Stimulated activated CD4-positive, alpha-beta T cell treated with anti-CD3 and anti-CD28 coated beads, Interleukin-4, amount 100 ng/mL, for 24 hours (primary cell): ENCODE results near the gene FBXL17.

Source experiments
- DNase-seq: peaks from one replicate; pipeline ENCODE4 v3.0.0-alpha.2; 2020

The FBXL17 gene

GRCh38 chr5:108079753-108080152 is 302.1 kb downstream of the FBXL17 start:
- DNase-seq: no peak

GRCh38 chr5:108078882-108079281 is 303.0 kb downstream of the FBXL17 start:
- no peak for DNase-seq

DNA sequence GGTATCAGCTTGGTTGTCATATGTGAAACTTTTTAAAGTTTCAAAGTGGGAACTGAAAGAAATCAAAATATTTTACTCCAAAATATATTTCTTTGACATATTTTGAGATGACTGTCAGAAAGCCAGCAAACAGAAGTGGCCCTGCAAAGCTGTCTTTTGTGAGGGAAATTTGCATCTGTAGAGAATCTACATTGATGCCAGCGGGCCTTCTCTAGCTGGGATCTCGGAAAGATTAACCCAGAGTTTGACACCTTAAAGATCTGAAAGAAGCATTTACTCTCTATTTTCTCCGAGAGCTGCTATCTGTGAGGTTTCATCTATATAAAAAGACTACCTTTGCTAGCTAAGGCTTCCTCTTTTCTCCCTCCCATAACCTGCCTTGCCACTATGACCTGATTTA is 303.6 kb downstream of the FBXL17 start:
- no peak for DNase-seq

DNA sequence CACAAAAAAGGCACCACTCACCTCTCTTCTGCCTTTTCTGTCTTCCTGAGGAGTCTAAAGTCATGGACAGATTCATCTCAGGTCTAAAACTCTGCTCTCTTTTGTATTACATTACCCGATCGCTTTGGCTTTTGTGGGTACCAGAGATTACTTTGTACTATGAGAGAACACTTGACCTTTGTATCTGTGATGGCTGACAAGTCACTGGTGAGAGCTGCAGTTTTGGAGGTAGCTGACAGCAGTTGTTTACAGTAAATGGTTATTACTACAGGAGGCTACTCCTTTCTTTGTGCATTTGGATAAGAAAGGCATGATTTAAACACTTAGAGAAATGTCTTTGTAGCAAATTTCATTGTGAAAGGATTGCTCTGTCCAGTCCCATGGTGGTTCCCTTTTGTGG is 307.3 kb downstream of the FBXL17 start:
- DNase-seq: no peak

DNA sequence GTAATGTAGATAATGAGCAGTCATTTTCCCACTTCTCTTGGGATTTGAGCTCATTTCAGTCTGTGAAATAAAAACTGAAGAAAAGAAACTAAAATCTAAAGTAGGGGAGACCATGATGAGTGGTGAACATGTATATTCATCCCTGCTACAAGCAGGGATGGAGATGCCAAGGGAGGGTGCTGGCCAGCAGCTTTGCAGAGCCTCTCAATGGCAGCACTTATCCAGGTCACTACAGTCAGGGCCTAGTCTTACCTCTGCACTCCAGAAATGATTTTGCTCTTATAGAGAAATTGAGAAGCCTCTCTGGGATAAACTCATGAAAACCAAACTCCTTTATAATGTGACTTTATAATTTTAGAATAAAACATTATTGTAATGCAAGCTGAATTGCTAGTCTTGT is 317.6 kb downstream of the FBXL17 start:
- DNase-seq: no peak

DNA sequence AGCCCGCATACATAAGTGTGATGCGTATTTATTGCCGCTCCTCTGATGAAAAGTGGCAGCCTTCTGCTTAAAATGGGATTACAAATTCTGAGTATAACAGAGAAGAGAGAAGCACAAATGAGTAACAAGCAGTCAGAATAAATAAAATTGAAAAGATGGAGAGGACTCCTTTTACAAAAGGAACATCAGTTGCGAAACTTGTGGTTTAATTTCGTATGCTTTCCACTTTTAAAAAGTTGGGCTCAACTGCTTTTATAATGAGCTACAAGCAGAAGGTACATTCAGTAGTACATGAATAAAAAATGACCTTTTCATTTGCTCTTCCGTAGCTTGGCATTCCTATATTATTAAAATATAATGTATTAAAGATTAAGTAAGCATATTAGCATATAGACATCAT is 320.0 kb downstream of the FBXL17 start:
- no peak for DNase-seq

DNA sequence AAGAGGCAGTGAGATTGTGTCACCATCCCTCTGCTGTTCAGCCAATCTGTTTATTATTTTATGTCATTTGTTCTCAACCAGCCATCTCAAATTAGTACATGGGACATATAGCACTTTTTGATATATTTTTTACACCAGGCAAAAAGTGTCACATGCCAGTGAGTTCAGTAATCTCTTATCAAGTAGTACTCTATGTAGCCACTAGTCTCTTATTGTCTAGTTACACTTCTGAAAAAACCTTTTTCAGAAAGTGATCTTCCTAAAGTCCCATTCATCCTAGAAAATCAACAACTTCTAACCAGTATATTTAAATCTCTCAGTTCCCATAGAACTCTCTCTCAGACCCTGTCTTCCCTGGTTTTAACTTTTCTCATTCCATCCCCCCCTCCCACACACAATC is 321.6 kb downstream of the FBXL17 start:
- no peak for DNase-seq

- no peak for DNase-seq
Observed at GRCh38 chr5:108059334-108059733, 322.6 kb downstream of the FBXL17 start.

GRCh38 chr5:108054349-108054748 is 327.5 kb downstream of the FBXL17 start:
- no peak for DNase-seq

- DNase-seq: no peak
Observed at GRCh38 chr5:108046955-108047670, 334.8 kb downstream of the FBXL17 start.

DNA sequence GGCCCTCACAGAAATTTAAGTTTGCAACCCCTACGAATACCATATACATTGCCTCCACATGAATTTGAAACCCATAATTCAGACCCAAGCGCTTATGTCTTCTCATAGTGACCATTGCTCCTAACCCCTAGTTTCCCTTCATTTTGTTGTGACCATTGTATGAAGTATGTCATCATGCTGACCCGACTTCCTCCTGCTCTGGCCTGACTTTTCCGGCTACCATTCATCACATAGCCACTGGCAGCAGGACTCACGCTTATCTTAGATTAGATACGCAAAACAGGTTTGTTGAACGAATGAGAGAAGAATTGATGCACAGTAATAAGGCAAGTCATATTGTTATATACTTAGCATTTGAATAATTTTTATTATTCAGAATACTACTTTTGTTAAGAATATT is 345.4 kb downstream of the FBXL17 start:
- no peak for DNase-seq

- DNase-seq: no peak
Observed at GRCh38 chr5:108028883-108029282, 353.0 kb downstream of the FBXL17 start.

DNA sequence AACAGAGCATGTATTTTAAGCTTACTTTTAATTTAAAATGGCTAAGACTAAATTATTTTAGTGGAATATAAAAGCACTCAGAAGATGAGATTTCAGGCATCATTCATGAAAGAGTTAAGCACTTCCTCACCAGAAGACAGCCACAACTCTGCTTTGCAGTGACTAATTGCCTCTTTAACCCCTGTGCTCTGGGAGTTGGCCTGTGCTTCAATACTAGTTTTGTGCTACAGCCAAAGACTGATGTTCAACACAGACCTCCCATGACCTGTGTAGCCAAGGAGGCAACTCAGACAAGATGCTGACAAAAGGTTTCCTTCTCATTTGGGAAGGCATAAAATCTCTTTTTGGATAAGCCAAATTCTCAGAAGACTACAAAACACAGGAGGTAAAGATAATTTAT is 353.5 kb downstream of the FBXL17 start:
- no peak for DNase-seq

DNA sequence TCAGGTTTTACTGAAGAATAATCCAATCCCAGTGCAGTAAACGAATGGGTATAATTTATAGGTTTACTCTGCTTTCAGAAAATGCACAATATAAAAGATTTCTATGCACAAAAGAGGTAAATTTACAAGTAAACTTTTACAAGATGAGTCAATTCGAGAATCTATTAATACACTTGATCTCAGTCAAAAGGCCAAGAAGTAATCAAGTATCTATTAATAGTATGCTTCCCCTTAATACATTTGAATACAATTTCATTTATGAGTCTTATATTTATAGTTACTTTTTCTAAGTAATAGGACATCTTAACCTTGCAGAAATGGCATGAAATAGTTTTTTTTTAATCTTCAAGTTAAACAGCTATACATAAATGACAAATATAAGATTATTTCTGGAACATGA is 355.9 kb downstream of the FBXL17 start:
- DNase-seq: no peak

GRCh38 chr5:108024986-108025385 is 356.9 kb downstream of the FBXL17 start:
- no peak for DNase-seq

GRCh38 chr5:108016101-108016500 is 365.8 kb downstream of the FBXL17 start:
- DNase-seq: no peak

DNA sequence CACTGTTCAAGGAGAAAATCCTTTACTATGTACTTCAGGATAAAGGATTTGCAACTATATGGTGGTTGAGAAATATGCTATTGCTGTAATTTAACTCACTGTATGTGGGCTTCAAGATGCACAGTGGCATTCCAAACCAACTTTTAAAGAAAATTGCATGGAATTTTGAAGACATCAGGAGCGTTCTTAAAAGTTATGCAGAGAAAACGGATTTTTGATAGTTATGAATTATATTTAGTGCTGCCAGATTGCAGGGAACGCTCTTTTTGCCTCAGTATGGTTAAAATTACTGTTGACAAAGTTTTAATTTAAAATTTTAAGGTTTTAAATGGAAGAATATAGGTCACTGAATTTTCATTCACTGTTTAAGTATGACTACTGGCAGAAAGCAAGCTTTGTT is 375.1 kb downstream of the FBXL17 start:
- no peak for DNase-seq

DNA sequence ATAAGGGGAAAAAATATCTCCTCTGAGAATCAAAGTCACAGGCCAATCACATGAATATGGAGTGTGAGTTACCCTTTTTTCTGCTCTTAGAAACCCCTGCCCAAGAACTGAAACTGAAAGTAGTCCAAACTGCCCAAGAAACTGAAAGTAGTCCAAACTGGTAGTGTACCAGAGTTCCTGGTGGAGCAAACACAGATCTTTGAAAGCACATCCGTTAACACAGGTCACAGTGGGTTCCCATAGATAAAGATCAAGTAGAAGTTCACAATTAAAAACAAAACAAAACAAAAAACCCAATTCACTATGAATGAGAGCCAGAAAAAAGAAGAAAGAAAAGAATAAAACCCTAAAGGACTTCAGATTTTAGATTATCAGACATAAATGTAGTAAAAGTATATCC is 378.7 kb downstream of the FBXL17 start:
- DNase-seq: peak; percentile 4

DNA sequence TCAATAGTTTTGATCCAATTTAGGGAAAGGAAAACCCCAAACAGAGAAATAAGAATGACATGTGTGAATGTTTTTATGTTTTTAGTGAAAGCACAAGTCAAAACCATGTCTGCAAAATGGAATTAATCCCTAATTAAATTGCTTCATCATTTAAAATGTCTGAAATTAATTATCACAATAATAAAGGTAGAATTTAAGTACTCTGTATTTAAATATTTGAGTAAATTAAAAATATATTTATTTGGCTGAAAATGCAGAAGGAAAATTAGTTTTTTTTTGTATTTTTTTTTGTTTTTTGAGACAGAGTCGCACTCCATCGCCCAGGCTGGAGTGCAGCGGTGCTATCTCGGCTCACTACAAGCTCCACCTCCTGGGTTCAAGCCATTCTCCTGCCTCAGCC is 380.7 kb downstream of the FBXL17 start:
- no peak for DNase-seq

DNA sequence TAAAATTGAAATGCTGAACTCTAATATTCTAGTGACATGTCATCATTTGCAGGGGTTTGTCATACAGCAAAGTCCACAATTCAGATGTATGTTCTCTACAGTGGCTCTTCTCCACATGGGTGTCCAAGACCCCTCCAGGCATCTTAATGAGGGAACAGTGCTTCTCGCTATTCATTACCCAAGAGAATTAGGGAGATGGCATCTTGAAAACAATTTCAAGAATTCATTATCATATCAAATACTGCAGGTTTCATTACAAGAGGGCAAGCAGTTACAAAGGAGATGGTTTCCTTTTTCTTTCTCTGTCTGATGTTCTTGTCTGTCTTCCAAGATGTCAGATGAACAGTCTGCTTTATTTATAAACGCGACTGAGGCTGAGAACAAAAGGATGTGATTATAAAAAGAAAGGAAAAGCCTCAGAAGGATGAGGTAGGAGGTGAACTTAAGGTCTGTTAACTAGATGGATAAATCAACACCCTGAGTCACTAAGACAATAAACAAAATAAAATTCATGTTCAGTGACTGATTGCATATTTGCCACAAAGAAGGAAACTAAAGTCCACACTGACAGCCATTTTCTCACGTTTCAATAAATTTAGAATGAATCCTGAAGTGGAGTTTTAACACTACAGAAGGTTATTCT is 384.4 kb downstream of the FBXL17 start:
- DNase-seq: no peak

DNA sequence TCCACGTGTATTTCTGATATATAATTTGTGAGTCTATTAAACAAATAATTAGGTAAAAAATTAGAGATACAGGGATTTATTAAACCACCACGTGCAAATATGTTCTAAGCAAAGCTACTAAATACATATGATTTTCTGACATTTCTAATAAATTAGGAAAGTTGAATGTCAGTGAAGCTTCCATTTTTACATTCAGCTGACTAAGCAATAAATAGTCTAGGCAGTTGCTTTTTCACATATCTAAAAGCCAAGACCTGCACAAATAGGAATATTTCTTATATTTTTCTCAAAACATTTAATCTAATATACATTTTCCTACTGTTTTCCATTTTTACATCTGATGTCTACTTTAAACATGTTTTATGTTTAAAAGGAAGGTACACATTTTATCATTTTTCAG is 388.6 kb downstream of the FBXL17 start:
- no peak for DNase-seq

DNA sequence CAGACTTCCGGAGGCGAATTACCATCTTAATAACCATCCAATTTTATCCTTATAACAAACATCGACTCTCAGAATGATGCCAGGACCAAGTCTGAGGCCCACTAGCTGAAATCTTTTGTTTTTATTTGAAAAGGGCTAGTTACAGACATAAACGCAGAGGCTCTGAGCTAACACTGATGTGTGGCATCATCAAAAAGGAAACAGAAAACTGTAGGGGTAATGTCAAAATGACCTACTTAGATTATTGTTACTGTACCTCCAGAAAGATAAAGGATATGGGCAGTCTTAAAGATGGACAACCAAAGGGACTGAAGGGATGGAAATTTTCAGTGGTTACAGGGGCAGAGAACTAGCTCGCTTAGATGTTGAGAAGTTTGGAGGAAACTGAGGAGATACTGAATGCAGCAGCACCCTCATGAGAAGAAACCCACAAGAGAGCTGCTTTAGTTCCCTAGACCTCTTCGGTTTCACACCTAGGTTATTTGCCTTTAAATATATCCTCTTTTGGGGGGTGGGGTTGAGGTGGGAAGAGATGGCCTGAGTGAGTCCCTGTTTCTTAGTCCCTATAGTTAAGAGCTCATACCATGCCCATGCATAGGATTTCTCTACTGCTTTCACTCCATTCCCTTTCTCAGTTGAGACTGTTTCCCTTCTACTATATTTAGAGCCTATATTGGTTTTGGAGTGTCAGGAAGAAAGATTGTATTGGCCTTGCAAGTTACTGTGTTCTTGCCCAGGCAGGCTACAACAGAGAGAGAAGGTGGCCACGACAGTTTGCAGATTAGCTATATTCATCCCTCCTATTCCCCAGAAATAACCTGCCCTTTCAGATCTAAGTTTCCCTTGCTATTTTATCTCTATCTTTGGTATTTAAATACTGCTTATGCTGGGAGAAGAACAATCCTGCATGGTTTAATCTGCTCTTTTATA is 390.8 kb downstream of the FBXL17 start:
- no peak for DNase-seq

GRCh38 chr5:107985144-107985543 is 396.8 kb downstream of the FBXL17 start:
- DNase-seq: no peak
